ENCODE results near the gene SPTSSA.

SPTSSA gene

GRCh38 chr14:34453226-34453625, 8.8 kb downstream of the SPTSSA start:
- no peak overlapping the region for H3K4me3 ChIP-seq (ENCODE audit: insufficient read depth, low read depth, low read length)
- H3K4me1 ChIP-seq (ENCODE audit: control insufficient read depth, insufficient read depth, low read length) = no peaks in the 10 kb centered on the region
- H3K27ac ChIP-seq (ENCODE audit: insufficient read depth, low read depth, low read length, poor library complexity, severe bottlenecking) = no peak overlapping the region
- no peaks in the 10 kb centered on the region for H3K27me3 ChIP-seq (ENCODE audit: control insufficient read depth, insufficient read depth, low read length, poor library complexity, severe bottlenecking)
- peaks cover 8% of the 10 kb centered on the region for H3K36me3 ChIP-seq (ENCODE audit: control insufficient read depth, insufficient read depth, low read length)
- H3K9me3 ChIP-seq (ENCODE audit: control insufficient read depth, low read length) = no peaks in the 10 kb centered on the region
- WGBS, 2 experiments = 76 to 82% methylated on average over 2 of the region's 2 CpGs

GRCh38 chr14:34452258-34452822, 9.7 kb downstream of the SPTSSA start:
- Histone ChIP-seq H3K9me3 (ENCODE audit: control insufficient read depth, low read length) (no peaks in the 10 kb centered on the region), H3K36me3 (ENCODE audit: control insufficient read depth, insufficient read depth, low read length) (peaks cover 8% of the 10 kb centered on the region), H3K27ac (ENCODE audit: insufficient read depth, low read depth, low read length, poor library complexity, severe bottlenecking) (no peak overlapping the region), H3K27me3 (ENCODE audit: control insufficient read depth, insufficient read depth, low read length, poor library complexity, severe bottlenecking) (no peaks in the 10 kb centered on the region), H3K4me1 (ENCODE audit: control insufficient read depth, insufficient read depth, low read length) (no peaks in the 10 kb centered on the region), H3K4me3 (ENCODE audit: insufficient read depth, low read depth, low read length) (no peak overlapping the region)
- 94 to 100% methylated on average over 1 of the region's 1 CpG for WGBS, 2 experiments

GRCh38 chr14:34450958-34451357, 11.1 kb downstream of the SPTSSA start:
- H3K27ac ChIP-seq (ENCODE audit: insufficient read depth, low read depth, low read length, poor library complexity, severe bottlenecking) = no peak overlapping the region
- 100% methylated on average over 1 of the region's 1 CpG for WGBS, 2 experiments
- H3K9me3 ChIP-seq (ENCODE audit: control insufficient read depth, low read length) = no peaks in the 10 kb centered on the region
- no peaks in the 10 kb centered on the region for H3K4me1 ChIP-seq (ENCODE audit: control insufficient read depth, insufficient read depth, low read length)
- no peak overlapping the region for H3K4me3 ChIP-seq (ENCODE audit: insufficient read depth, low read depth, low read length)
- H3K27me3 ChIP-seq (ENCODE audit: control insufficient read depth, insufficient read depth, low read length, poor library complexity, severe bottlenecking) = no peaks in the 10 kb centered on the region
- peaks cover 8% of the 10 kb centered on the region for H3K36me3 ChIP-seq (ENCODE audit: control insufficient read depth, insufficient read depth, low read length)

GRCh38 chr14:34450542-34450915, 11.5 kb downstream of the SPTSSA start:
- no peaks in the 10 kb centered on the region for H3K9me3 ChIP-seq (ENCODE audit: control insufficient read depth, low read length)
- H3K36me3 ChIP-seq (ENCODE audit: control insufficient read depth, insufficient read depth, low read length) = peaks cover 8% of the 10 kb centered on the region
- no peak overlapping the region for H3K4me3 ChIP-seq (ENCODE audit: insufficient read depth, low read depth, low read length)
- H3K27ac ChIP-seq (ENCODE audit: insufficient read depth, low read depth, low read length, poor library complexity, severe bottlenecking) = no peak overlapping the region
- H3K27me3 ChIP-seq (ENCODE audit: control insufficient read depth, insufficient read depth, low read length, poor library complexity, severe bottlenecking) = no peaks in the 10 kb centered on the region
- H3K4me1 ChIP-seq (ENCODE audit: control insufficient read depth, insufficient read depth, low read length) = no peaks in the 10 kb centered on the region

- Histone ChIP-seq H3K9me3 (ENCODE audit: control insufficient read depth, low read length) (no peaks in the 10 kb centered on the region), H3K27ac (ENCODE audit: insufficient read depth, low read depth, low read length, poor library complexity, severe bottlenecking) (no peak overlapping the region), H3K4me1 (ENCODE audit: control insufficient read depth, insufficient read depth, low read length) (no peaks in the 10 kb centered on the region), H3K4me3 (ENCODE audit: insufficient read depth, low read depth, low read length) (no peak overlapping the region), H3K36me3 (ENCODE audit: control insufficient read depth, insufficient read depth, low read length) (peaks cover 4% of the 10 kb centered on the region), H3K27me3 (ENCODE audit: control insufficient read depth, insufficient read depth, low read length, poor library complexity, severe bottlenecking) (no peaks in the 10 kb centered on the region)
- WGBS, 2 experiments = 93 to 98% methylated on average over 4 to 6 of the region's 6 CpGs
Measured at GRCh38 chr14:34449819-34450541, 12.1 kb downstream of the SPTSSA start.

GRCh38 chr14:34439090-34439489, 22.9 kb downstream of the SPTSSA start:
- Histone ChIP-seq H3K27ac (ENCODE audit: insufficient read depth, low read depth, low read length, poor library complexity, severe bottlenecking) (no peak overlapping the region), H3K36me3 (ENCODE audit: control insufficient read depth, insufficient read depth, low read length) (peaks cover 4% of the 10 kb centered on the region), H3K4me1 (ENCODE audit: control insufficient read depth, insufficient read depth, low read length) (no peaks in the 10 kb centered on the region), H3K4me3 (ENCODE audit: insufficient read depth, low read depth, low read length) (no peak overlapping the region), H3K27me3 (ENCODE audit: control insufficient read depth, insufficient read depth, low read length, poor library complexity, severe bottlenecking) (no peaks in the 10 kb centered on the region), H3K9me3 (ENCODE audit: control insufficient read depth, low read length) (no peaks in the 10 kb centered on the region)
- WGBS, 2 experiments = 84 to 87% methylated on average over 4 of the region's 4 CpGs

- H3K27me3 ChIP-seq (ENCODE audit: control insufficient read depth, insufficient read depth, low read length, poor library complexity, severe bottlenecking) = no peaks in the 10 kb centered on the region
- no peaks in the 10 kb centered on the region for H3K9me3 ChIP-seq (ENCODE audit: control insufficient read depth, low read length)
- no peaks in the 10 kb centered on the region for H3K36me3 ChIP-seq (ENCODE audit: control insufficient read depth, insufficient read depth, low read length)
- 95 to 96% methylated on average over 4 of the region's 4 CpGs for WGBS, 2 experiments
- H3K27ac ChIP-seq (ENCODE audit: insufficient read depth, low read depth, low read length, poor library complexity, severe bottlenecking) = no peak overlapping the region
- H3K4me3 ChIP-seq (ENCODE audit: insufficient read depth, low read depth, low read length) = no peak overlapping the region
- no peaks in the 10 kb centered on the region for H3K4me1 ChIP-seq (ENCODE audit: control insufficient read depth, insufficient read depth, low read length)
Measured at GRCh38 chr14:34438438-34438837, 23.6 kb downstream of the SPTSSA start.

GRCh38 chr14:34437729-34438080, 24.3 kb downstream of the SPTSSA start:
- H3K4me3 ChIP-seq (ENCODE audit: insufficient read depth, low read depth, low read length) = no peak overlapping the region
- 89 to 97% methylated on average over 3 of the region's 3 CpGs for WGBS, 2 experiments
- no peak overlapping the region for H3K27ac ChIP-seq (ENCODE audit: insufficient read depth, low read depth, low read length, poor library complexity, severe bottlenecking)
- H3K36me3 ChIP-seq (ENCODE audit: control insufficient read depth, insufficient read depth, low read length) = no peaks in the 10 kb centered on the region
- no peaks in the 10 kb centered on the region for H3K27me3 ChIP-seq (ENCODE audit: control insufficient read depth, insufficient read depth, low read length, poor library complexity, severe bottlenecking)
- H3K9me3 ChIP-seq (ENCODE audit: control insufficient read depth, low read length) = no peaks in the 10 kb centered on the region
- H3K4me1 ChIP-seq (ENCODE audit: control insufficient read depth, insufficient read depth, low read length) = no peaks in the 10 kb centered on the region

- Histone ChIP-seq H3K9me3 (ENCODE audit: control insufficient read depth, low read length) (no peaks in the 10 kb centered on the region), H3K36me3 (ENCODE audit: control insufficient read depth, insufficient read depth, low read length) (no peaks in the 10 kb centered on the region), H3K27ac (ENCODE audit: insufficient read depth, low read depth, low read length, poor library complexity, severe bottlenecking) (no peak overlapping the region), H3K4me3 (ENCODE audit: insufficient read depth, low read depth, low read length) (no peak overlapping the region), H3K4me1 (ENCODE audit: control insufficient read depth, insufficient read depth, low read length) (no peaks in the 10 kb centered on the region), H3K27me3 (ENCODE audit: control insufficient read depth, insufficient read depth, low read length, poor library complexity, severe bottlenecking) (no peaks in the 10 kb centered on the region)
- 89 to 92% methylated on average over 1 of the region's 1 CpG for WGBS, 2 experiments
Measured at GRCh38 chr14:34436960-34437728, 24.9 kb downstream of the SPTSSA start.

DNA sequence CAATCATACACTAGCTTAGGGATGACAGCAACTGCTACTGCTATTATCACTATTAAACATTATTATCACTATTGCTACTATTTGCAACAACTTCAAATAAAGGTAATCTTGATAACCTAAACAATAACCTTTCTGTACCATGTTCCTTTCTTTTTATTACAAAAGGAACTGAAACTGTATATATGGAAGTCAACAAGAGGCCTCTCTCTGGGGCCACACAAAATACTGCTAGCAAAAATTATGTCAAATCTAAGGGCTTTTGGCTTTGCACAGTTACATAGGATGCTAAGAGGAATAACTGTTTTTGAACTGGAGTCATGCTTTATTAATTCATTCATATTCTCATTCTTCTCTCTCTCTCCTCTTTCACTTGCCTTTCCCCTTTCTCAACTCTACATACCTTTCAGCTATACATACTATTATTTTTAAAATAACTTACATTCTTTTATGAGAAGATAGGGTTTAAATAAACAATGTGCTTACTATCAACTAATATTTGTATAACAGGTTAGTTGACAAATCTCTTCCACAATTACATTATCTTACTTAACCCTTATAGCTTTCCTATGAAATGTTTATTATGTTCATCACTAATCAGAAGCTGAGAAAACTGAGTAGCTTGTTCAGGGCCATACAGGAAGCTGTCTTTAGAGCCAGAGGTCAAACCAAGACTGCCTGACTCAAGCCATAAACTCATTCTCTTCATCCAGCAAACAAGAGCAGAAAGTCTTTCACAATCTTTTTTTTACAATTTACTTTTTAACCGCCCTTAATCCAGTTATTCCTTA, 25.7 kb downstream of the SPTSSA start:
- H3K9me3 ChIP-seq (ENCODE audit: control insufficient read depth, low read length) = no peaks in the 10 kb centered on the region
- H3K27ac ChIP-seq (ENCODE audit: insufficient read depth, low read depth, low read length, poor library complexity, severe bottlenecking) = no peak overlapping the region
- no peaks in the 10 kb centered on the region for H3K27me3 ChIP-seq (ENCODE audit: control insufficient read depth, insufficient read depth, low read length, poor library complexity, severe bottlenecking)
- H3K36me3 ChIP-seq (ENCODE audit: control insufficient read depth, insufficient read depth, low read length) = no peaks in the 10 kb centered on the region
- 63 to 100% methylated on average over 1 of the region's 1 CpG for WGBS, 2 experiments
- H3K4me3 ChIP-seq (ENCODE audit: insufficient read depth, low read depth, low read length) = no peak overlapping the region
- H3K4me1 ChIP-seq (ENCODE audit: control insufficient read depth, insufficient read depth, low read length) = no peaks in the 10 kb centered on the region
